CD4-positive, alpha-beta T cell treated with Interleukin-17A for 4 hours (primary cell): ENCODE results near the gene COX4I1.

Experiments
- DNase-seq: peaks from one replicate; pipeline ENCODE4 v3.0.0-alpha.2; 2020; ENCODE audit warnings: mixed read lengths

Gene COX4I1

GRCh38 chr16:85844169-85844481 lies 44.6 kb downstream of the COX4I1 start:
- no peak for DNase-seq

- no peak for DNase-seq
These were observed 45.3 kb downstream of the COX4I1 start for GRCh38 chr16:85844786-85845185.

- no peak for DNase-seq
These were observed 45.8 kb downstream of the COX4I1 start for GRCh38 chr16:85845266-85845665.

- DNase-seq, result no peak
These were observed 47.0 kb downstream of the COX4I1 start for GRCh38 chr16:85846461-85846860.

- DNase-seq, result no peak
These were observed 47.5 kb downstream of the COX4I1 start for GRCh38 chr16:85847036-85847435.

DNA sequence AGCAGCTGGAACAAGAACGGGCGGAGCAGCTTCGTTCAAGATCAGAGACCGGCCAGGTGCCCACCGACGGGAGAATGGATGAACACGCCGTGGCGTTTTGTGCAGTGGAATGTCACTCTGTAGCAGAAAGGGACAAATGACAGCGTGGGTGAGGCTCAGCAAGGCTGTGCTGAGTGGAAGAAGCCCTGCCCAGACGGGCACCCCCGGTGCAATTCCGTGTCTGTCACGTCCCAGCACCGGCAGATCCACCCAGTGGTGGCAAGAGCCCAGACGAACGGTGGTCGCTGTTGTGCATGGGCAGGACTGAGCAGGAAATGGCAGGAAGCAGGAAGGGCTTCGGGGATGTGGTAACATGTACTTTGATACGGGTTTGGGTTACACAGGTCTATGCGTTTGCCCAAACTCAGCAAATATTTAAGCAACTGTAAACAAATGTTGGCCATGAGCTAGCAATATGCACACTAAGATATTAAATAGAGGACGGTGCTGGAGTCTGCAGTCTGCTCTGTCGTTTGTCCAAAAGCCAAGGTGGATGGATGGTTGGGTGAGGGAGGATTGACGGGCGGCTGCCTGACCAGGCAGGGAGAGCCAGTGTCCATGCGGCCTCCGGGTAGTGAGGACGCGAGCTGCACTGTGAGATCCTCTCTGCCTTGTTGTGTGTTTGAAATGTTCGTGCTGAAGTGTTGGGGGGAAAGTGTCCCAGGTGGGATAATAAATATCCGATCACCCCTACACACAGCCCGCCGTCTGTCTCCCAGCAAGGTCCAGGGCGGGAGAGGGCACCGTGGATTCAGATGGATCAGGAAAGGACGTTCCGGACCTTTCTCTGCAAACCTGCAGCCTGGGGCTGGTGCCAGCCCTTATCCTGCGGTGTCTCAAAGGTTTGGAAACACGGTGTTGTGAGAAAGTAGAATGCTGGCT lies 48.4 kb downstream of the COX4I1 start:
- no peak for DNase-seq

DNA sequence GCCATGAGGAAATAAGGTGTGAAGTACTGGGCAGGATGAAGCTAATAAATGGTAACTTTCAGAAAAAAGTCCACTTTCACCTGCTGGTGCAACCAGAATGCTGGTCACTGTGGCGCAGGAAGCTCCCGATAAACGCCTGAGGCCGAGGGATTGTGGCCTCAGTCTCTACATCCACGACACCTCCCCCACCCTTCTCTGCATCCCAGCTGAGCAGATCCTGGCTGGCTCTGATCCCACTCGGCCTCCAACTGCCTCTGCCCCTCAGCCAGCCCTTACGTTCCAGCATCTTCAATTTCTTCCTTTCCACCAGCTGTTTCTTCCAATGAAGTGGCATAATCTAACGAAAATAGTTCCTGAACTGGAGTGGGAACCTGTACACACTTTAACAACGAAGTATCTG lies 49.5 kb downstream of the COX4I1 start:
- no peak for DNase-seq

- DNase-seq, result no peak
These were observed 49.9 kb downstream of the COX4I1 start for GRCh38 chr16:85849388-85849787.

DNA sequence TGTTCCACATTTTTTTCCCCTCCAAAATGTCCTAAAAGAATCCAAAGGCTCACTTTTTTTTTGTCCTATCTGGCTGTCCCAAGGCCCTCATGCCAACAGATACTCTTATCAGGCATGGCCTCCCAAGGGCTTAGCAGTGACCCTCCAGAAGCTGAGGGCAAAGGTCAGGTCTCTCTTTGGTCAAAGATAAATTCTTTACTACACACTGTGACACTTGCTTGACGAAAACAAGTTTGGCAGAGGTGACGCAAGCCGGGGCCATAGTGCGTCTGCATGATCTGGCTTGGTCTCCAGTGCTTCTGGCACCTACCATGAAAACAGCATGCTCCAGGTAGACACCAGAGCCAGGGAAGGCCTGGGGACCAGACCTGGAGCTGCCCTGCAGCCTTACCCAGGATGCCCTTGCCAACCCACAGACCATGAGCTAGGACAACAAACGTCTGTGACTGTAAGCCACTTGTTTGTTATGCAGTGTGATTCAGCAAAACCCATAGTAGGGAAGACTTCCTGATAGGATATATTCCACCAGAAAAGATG lies 50.9 kb downstream of the COX4I1 start:
- no peak for DNase-seq

DNA sequence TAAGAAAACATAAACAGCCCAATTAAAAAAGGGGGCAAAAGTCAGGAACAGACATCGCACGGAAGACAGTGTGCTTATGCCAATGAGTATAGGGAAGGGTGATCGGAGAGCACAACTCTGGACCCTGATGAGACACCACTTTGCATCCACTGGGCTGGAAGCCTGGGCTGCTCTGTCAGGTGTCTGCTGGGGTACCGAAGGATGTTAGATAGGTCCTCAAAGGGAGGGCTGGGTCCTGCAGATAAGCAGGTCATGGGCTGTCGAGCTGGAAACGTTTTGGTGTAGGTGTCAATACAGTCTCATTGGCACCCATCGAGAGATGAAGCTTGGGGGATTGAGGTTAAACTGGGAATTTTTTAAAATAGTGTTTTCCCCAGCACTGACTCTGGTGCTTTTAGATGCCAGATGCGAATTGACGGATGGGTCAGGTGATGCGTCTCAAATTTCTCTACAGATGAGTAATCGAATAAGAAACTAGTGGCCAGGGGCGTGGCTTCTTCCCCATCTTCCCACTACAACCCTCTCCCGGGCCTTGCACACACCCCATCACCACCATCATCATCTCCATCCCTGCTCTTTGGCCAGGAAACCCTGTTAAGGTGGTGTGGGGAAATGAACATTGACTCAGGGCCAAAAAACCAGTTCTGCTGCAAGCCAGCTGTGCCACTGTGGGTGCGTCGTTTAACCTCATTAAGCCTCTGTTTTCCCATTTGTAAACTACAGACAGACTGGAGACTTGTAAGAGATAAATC lies 51.7 kb downstream of the COX4I1 start:
- DNase-seq, result no peak

DNA sequence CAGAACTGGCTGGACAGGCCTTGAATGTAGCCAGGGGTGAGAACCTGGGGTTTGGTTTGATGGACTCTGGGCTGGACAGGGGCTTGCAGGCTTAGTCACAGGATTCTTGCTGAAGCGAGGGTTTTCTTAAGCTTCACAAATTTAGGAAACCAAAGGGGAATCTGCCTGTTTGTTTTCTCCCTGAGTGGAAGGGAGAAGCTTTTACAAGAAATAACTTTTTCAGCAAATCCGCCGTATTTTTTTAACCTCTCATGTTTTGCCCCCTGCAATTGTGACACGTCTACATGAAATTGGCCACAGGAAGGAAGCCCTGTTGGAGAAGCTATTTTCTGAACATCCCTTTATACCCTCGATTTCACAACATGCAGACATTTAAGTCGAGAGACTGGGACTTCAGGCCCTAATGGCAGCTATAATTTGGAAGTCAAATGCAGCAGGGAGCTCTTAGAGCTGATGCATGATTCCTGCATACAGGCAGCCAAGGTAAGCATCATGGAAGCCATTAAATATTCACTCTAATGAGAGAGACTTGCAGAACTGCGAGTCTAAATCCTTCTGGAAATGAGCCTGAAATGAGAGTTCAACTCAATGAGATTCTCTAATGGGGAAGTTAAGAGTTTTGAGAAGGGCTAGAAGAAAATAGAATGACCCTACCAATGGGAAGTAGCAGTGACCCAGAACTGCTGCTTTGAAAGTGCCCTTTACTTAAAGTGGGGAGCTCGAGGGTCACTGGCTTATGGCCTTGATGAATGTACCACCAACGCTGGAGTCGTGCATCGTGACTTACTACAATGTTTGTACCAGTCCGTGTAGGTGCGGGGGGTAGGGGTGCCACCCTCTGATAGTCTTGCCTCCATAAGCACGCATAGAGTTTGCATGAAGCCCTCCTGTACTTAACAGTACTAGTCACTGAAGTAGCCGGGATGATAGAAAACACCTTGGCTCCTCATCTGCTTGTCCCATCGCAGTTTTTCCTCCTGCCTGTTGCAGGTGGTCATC lies 54.4 kb downstream of the COX4I1 start:
- DNase-seq, result no peak

DNA sequence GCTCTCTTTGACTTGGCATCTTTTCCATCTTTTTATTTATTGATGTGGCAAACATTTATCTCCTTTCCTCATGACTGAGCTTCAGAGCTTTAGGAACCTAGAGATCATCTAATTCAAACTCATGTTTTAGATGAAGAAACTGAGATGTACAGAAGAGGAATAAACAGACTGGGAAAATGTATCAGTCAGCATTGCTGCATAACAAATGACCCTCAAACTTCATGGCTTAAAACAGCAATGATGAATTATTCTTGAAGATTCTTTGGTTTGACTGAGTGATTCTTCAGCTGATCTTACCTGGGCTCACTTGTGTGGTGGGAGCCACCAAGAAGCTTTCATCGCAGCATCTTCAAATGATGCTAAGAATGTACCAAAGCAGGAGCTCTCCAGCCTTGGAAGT lies 55.4 kb downstream of the COX4I1 start:
- no peak for DNase-seq

DNA sequence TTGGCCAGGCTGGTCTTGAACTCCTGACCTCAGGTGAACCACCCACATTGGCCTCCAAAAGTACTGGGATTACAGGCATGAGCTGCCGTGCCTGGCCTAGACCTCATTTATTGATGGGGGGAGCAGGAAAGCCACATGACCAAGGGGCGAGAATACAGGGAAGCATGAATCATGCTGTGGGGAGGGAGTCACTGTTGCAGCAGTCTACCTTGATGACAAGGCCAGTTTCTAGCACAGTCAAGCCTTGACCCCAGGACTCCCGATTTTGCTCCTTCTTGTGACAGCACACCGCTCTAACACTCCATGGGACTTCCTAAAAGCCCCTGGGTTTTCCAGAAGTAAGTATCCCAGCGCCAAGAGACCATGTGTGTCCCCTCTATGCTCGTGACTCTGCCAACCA lies 56.6 kb downstream of the COX4I1 start:
- DNase-seq, result no peak

- no peak for DNase-seq
These were observed 57.1 kb downstream of the COX4I1 start for GRCh38 chr16:85856585-85856984.
